Liver (tissue), 3 donors: ENCODE results near the gene NLRP10.

ENCODE experiments used
- EGR1 ChIP-seq, 2 donors: IDR thresholded peaks; 2 replicates each; pipeline ENCODE4 v1.6.1; 2016 to 2018; ENCODE audit warnings: antibody characterized with exemption in 2 of 2, low read depth in 2 of 2
- TF ChIP-seq, protein P1 (sequence below): IDR thresholded peaks from 2 replicates; pipeline ENCODE4 v1.6.1; 2016; ENCODE audit warnings: antibody characterized with exemption
- TF ChIP-seq, protein P2 (sequence below): fragments of 150-350 bp; IDR thresholded peaks from 2 replicates; pipeline ENCODE4 v1.5.1; 2017; ENCODE audit warnings: improper control_type of control experiment, low read depth, low read length; ENCODE audit not compliant: missing input control
- donor health status: healthy.
- donor health status: healthy.

DNA sequence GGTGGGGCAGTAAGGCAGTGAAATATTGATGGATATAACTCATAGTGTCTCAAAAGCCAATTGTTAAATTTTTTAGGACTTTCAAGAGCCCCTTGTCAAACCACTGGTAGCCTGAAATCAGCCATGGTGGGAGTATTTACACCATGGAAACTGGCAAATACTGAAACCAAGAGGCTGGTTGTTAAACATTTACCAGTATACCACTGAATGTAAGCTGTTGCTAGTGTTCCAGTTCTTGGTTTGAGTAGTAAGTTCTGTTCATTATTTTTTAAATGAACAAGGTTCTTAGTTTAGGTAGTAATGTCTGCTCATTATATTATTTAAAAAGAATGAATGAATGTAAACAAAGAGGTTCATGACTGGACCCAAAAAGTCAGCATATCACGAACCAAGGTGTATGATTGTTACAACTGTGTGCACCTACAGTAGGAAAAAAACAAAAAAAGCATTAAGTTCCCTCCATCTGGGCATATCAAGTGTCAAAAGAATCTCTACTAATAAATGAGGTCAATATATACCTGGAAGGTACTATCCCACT lies 17.4 kb upstream of the NLRP10 start:
- TF ChIP-seq, protein P1, sequence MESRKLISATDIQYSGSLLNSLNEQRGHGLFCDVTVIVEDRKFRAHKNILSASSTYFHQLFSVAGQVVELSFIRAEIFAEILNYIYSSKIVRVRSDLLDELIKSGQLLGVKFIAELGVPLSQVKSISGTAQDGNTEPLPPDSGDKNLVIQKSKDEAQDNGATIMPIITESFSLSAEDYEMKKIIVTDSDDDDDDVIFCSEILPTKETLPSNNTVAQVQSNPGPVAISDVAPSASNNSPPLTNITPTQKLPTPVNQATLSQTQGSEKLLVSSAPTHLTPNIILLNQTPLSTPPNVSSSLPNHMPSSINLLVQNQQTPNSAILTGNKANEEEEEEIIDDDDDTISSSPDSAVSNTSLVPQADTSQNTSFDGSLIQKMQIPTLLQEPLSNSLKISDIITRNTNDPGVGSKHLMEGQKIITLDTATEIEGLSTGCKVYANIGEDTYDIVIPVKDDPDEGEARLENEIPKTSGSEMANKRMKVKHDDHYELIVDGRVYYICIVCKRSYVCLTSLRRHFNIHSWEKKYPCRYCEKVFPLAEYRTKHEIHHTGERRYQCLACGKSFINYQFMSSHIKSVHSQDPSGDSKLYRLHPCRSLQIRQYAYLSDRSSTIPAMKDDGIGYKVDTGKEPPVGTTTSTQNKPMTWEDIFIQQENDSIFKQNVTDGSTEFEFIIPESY = no peak
- TF ChIP-seq, protein P2, sequence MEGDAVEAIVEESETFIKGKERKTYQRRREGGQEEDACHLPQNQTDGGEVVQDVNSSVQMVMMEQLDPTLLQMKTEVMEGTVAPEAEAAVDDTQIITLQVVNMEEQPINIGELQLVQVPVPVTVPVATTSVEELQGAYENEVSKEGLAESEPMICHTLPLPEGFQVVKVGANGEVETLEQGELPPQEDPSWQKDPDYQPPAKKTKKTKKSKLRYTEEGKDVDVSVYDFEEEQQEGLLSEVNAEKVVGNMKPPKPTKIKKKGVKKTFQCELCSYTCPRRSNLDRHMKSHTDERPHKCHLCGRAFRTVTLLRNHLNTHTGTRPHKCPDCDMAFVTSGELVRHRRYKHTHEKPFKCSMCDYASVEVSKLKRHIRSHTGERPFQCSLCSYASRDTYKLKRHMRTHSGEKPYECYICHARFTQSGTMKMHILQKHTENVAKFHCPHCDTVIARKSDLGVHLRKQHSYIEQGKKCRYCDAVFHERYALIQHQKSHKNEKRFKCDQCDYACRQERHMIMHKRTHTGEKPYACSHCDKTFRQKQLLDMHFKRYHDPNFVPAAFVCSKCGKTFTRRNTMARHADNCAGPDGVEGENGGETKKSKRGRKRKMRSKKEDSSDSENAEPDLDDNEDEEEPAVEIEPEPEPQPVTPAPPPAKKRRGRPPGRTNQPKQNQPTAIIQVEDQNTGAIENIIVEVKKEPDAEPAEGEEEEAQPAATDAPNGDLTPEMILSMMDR = no peak
- TF ChIP-seq EGR1 (IDR thresholded peaks at IDR 0.05; ENCODE audit: low read depth in 2 of 2) = no peak
